PC-3 (cell line): Measurements from ENCODE around the gene MN1.

Source experiments
- CTCF ChIP-seq: fragments of 300-600 bp; sonication (generic); conservative IDR thresholded peaks from 2 replicates; pipeline ENCODE4 v1.5.1; 2017; ENCODE audit warnings: antibody characterized with exemption, low read depth, mild to moderate bottlenecking, low read length
- EZH2 ChIP-seq: fragments of 300-600 bp; sonication (generic); IDR thresholded peaks from one replicate; pipeline ENCODE4 v1.6.1; 2017; ENCODE audit warnings: antibody characterized with exemption, mild to moderate bottlenecking, low read length; ENCODE audit not compliant: unreplicated experiment
- EZH2phosphoT487 ChIP-seq: fragments of 300-600 bp; sonication (generic); IDR thresholded peaks from 2 replicates; pipeline ENCODE4 v1.6.1; 2018; ENCODE audit warnings: mild to moderate bottlenecking, antibody characterized with exemption, low read length, borderline replicate concordance

- TF ChIP-seq CTCF, result no peak
- no peak for TF ChIP-seq EZH2
- no peak for TF ChIP-seq EZH2phosphoT487
Measured at GRCh38 chr22:27745154-27745553, 56.4 kb downstream of the MN1 start.
